PC-3 (cell line): ENCODE data around the gene CGRRF1.

Experiments
- EZH2 ChIP-seq: fragments of 300-600 bp; sonication (generic); IDR thresholded peaks from one replicate; pipeline ENCODE4 v1.6.1; 2017; ENCODE audit warnings: antibody characterized with exemption, mild to moderate bottlenecking, low read length; ENCODE audit not compliant: unreplicated experiment
- TF ChIP-seq, protein P1 (sequence below): fragments of 300-600 bp; sonication (generic); conservative IDR thresholded peaks from 2 replicates; pipeline ENCODE4 v1.5.1; 2017; ENCODE audit warnings: antibody characterized with exemption, low read depth, mild to moderate bottlenecking, low read length

DNA sequence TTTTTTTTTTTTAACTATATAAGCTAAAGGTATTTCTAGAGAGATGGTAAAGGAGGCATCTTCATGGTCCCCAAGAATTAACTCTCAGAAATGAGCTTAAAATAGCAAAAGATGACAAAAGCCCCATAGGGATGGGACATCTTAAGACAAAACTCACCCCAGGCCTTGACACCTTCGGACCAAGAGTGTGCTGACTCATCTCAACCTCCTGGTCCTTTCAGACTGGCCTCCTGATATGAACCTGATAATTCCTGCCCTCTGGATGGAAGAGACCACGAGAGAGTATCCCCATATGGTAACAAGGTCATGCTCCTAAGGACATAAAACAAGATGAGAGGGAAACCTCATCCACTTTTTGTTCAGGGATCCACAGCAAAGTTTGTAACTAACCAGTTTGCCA lies 12.5 kb upstream of the CGRRF1 start:
- TF ChIP-seq, protein P1, sequence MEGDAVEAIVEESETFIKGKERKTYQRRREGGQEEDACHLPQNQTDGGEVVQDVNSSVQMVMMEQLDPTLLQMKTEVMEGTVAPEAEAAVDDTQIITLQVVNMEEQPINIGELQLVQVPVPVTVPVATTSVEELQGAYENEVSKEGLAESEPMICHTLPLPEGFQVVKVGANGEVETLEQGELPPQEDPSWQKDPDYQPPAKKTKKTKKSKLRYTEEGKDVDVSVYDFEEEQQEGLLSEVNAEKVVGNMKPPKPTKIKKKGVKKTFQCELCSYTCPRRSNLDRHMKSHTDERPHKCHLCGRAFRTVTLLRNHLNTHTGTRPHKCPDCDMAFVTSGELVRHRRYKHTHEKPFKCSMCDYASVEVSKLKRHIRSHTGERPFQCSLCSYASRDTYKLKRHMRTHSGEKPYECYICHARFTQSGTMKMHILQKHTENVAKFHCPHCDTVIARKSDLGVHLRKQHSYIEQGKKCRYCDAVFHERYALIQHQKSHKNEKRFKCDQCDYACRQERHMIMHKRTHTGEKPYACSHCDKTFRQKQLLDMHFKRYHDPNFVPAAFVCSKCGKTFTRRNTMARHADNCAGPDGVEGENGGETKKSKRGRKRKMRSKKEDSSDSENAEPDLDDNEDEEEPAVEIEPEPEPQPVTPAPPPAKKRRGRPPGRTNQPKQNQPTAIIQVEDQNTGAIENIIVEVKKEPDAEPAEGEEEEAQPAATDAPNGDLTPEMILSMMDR: no peak
- TF ChIP-seq EZH2: no peak
